Nucleus accumbens (tissue), 56 donors: ENCODE results near the gene SPATA16.
"Not testable (repeated sequence)": the region's sequence is repeated elsewhere in the genome, so short reads cannot be mapped to it uniquely, and the experiment has no call there.

Experiments used
- DNase-seq, 56 donors: peaks; one replicate each; lab custom pipeline; 2025; lab: John Stamatoyannopoulos, UW

SPATA16 gene

DNA sequence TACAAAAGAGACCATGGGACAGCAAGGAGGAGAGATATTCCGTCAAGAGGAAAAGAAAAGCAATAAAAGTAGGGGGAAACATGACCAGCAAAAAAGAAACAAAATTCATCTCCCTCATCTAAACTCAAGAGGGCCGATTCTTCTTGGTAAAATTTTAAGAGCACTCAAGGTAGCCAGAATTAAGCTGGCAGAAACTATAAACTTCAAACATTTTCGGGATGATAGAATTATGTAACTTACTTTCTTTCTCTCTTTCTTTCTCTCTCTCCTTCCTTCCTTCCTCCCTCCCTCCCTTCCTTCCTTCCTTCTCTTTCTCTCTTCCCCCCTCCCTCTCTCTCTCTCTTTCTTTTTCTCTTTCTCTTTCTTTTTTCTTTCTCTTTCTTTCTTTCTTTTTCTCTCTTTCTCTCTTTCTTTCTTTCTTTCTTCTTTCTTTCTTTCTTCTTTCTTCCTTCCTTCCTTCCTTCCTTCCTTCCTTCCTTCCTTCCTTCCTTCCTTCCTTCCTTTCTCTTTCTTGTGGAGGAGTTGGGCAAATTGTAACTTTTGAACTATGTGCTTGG lies 180.3 kb downstream of the SPATA16 start:
- not testable (repeated sequence) for DNase-seq

DNA sequence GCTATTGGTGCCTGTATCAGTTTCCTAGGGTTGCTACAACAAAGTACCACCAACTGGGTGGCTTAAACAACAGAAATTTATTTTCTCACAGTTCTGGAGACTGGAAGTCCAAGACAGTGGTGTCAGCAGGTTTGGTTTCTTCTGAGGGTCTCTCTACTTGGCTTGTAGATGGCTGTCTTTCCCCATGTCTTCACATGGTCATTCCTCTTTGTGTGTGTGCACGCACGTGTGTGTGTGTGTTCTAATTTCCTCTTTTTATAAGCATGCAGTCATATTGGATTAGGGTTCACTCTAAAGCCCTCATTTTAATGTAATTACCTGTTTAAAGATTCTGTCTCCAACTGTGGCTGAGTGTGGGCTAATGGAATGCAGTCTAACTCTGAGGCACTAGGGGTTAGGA lies 182.5 kb downstream of the SPATA16 start:
- DNase-seq: no peak

DNA sequence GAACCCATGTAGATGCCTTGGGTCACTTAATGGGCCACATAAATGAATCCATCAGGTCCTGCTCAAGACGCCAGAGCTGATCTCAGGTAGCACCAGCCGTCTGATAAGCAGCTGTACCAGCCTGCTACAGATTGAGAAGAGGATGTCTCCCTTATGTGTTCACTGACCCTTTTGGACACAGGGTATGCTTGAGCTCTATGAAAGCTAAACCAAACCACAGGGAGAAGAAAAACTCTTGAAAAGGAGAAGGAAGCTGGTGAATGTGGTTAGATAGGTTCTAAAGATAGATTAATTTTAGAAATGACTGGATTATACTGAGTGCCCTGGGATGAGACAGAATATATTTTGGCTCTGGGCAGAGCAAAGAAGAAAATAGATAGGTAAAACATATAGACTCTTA lies 187.5 kb downstream of the SPATA16 start:
- no peak for DNase-seq

DNA sequence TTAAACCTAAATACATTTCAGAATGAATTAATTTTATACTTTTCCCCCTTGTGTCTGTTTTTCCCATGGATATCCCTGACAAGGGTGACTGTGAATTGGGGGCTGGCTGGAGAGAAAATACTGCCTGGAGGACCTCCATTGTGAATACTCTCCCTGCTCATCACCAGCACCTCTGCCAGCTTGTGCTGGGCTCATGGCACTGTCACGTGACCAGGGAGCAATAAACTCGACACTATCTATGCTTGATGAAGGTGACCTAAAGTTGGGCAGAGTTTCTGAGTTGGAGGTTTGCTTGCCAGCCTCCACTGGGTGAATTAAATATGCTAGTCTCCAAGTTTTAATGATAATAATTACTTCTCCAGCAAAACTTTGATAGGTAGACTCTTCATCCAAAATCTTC lies 189.5 kb downstream of the SPATA16 start:
- no peak for DNase-seq

DNA sequence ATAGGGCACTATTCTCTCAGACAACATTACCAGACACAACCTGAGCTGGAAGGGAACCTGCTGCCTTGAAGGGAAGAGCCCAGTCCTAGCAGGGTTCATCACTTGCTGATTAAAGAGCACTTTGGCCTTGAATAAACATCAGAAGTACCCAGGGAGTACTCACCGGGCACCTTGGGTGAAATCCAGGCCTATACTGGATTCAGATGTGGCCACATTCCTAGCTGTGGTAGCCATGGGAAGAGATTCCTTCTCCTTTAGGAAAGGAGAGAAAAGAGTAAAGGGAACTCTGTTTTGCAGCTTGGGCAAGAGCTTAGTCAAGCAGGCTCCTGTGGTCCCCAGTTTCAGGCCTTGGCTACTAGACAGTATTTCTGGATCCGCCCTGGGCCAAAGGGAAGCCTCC lies 195.0 kb downstream of the SPATA16 start:
- no peak for DNase-seq

DNA sequence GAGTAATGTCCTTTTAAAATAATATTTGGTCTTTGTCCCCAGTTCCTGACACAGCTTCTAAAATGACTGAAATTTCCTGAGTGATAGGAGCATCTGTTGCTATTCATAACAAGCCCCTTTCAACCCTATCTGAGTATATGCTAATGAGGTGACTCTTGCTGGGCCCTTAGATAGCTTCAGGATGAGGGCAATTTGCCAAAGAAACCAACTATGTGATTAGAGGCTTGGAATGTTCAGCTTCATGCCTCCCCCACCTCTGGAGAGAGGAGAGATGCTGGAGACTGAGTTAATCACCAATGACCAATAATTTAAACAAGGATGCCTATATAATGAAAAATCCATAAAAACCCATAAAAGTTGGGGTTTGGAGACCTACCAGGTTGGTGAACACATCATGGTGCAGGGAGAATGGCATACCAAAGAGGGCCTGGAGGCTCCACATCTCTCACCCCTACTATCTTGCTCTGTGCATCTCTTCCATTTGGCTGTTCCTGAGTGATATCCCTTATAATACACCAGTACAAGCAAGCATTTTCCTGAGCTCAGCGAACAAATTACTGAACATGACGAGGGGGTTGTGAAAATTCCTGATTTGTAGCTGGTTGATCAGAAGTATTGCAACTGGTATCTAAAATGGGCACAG lies 201.3 kb downstream of the SPATA16 start:
- no peak for DNase-seq

DNA sequence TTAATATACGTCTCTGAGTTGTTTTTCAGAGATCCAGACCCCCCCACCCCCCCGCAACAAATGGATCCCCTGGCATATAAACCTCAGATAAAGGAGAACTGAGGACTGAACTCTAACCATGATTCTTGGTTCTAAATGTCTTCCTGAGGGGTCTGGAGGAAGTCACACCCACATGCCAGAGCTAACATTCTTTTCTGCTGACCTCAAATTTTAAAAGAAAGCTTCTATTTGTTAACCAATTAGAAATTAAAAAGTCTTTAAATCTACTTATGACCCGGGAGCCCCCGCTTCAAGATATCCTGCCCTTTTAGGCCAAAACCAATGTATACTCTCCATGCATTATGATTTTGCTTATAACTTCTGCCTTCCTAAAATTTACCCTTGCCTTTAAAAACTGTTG lies 202.2 kb downstream of the SPATA16 start:
- DNase-seq: no peak

DNA sequence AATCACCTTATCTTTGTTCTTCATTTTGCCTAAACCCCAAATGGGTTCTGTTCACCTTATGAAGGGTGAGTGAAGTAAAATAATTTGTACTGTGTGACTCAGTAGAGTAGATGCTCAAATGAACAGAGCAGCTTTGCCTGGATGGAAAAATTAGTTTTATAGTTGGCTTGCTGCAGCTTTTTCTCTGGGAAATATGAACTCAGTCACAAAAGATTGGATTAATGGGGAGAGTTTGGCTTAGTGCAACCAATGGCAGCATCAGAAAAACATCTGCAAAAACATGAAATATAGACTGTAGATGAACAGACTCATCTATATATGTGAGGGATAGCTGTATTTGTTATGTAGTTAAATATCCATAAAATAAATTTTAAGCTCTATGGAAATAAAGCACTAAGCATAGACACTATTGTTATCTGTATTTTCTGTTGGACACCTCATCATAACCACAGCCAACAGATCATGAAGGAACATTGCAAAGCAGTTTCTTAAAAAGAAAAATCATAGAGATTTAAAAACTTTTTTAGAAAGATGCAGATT lies 209.2 kb downstream of the SPATA16 start:
- DNase-seq: no peak

DNA sequence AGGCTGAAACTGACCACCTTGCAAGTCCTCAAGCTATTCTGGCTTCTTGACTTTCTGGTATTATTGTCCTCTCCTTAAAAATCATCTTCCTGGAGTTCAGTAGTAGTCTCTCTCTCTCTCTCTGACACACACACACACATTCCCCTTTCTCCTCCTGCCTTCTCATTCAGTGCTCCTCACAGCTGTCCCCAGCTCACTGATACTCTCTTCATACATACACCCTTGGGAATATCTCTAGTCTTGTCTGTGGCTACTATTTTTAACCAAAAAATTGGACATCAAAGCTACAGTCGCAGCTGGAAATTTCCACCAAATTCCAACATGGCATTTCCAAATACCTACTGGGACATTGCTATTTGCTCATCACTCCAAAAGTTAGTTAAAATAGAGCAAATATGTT lies 211.6 kb downstream of the SPATA16 start:
- DNase-seq: no peak

DNA sequence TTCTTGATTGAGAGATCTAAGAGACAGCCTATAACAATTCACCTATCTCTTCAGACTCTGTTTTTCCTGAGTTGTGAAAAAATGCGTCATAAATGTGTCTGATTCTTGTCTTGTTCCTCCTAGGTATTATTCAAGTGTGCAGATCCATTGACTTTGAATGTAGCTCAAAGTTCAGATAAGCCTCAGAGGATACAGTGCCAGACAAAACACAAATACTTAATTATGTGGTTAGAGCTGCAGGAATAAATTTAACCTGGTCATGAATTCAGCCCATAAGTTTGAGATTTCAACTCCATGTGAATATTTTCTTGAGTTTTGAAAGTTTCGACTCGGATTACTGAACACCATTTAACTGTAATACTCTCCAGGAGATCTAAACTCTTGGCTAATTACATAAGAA lies 216.5 kb downstream of the SPATA16 start:
- no peak for DNase-seq

DNA sequence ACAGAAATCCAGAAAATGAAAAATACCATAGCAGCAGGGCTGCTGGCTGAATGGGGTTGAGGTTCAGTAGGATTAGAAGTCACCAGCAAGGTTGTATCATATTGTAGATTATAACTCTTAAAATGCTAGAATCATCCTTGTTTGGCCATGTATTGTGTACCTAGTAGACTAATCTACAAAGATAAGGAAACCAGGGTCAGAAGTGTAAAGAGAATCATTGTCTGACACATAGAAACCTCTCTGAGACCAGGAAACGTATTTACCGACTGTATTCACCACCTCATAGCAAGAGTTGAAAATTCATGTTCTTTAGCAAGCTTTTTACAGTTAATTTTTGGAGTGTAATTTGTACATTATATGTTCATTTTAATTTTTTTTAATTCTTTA lies 221.7 kb downstream of the SPATA16 start:
- no peak for DNase-seq

DNA sequence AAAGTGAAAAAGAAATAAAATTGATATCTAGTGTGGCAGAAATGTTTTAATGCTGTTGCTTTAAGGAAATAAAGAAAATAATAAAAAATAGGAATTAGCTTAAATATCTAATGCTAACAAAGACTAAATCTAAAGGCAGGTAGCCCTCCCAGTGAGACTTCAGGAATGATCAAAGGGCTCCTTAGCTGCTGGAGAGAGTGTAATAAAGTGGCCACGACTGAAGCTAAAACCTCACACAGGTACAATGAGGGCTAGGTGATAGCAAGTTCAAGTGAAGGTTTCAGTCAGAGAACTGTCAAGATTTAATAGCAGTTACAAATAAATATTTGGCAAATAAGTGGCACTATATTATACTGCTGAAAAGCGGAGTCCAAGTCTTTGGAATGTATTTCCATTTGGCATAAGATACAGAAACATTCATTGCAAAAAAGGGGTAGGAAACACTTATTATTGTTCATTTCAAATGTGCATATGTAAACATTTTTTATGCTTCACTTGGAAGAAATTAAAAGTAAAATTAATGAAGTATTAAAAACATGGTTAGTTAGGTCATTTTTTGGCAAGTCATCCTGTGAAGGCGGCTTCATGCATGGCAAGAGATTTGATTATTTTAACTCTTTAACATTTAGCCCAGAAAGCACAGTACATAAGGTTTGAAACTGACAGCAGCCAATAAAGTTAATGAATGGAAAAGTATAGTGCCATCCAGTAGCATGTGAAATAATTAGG lies 222.3 kb downstream of the SPATA16 start:
- DNase-seq: no peak

DNA sequence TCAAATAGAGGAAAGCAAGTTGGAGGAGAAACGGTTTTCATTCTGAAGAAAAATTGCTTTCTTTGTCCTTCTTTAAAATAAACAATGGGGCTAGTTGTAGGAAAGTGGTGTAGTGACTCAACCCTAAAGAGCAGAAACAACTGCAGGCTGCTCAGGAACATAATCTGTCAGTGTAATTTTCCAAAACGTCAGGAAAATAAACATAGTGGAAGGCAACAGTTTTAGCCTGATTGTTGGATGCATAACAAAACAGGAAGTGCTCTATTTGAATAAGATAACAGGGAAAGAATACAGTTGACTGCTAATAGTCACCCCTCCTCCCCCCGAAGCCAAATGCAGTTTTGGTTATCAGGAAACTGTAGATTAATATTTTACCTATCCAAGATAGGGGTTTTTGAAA lies 222.9 kb downstream of the SPATA16 start:
- no peak for DNase-seq

DNA sequence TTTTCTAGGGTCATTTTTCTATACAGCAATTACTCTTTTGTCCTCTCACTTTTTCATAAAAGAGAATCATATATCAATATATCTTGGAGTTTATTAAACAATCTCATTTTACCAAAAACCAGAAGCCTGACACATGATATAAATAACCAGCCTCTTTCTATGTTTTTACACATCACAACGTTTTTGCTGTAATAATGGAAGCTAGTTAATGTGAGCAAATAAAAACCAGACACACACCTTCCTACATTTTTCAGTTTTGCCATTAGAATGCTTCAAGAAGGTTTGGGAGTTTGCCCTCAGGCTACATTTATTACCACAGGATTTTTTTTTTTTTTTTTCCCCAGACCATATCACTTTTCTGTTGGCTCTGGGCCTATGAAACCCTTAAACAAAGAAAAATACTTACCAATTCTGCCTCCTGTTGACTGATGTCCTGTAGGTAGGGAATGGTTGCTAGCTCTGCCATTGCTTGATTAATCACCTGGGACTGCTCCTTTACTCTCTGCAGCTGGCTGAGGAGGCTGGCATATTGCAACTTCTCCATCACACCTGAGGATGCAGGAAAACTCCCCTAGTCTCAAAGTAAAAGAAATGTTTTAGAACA lies 225.0 kb downstream of the SPATA16 start:
- no peak for DNase-seq

DNA sequence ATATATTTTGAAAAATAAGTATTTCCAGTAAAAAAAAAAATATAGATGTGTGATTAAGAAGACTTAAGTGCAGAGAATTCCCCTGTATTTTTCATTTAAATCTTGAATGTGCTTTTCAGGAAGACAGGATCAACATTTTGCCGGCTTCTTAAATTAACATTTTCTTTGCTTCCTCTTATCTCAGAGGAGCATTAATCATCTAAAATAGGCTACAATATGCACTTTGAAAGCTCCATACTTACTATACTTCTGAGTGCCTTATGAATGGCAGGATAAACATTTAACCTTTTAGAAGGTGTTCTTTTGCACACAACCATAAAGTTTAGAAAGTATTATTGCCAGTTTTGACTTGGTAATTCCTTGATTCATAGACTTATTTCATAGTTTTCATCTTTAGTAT lies 226.2 kb downstream of the SPATA16 start:
- DNase-seq: no peak

DNA sequence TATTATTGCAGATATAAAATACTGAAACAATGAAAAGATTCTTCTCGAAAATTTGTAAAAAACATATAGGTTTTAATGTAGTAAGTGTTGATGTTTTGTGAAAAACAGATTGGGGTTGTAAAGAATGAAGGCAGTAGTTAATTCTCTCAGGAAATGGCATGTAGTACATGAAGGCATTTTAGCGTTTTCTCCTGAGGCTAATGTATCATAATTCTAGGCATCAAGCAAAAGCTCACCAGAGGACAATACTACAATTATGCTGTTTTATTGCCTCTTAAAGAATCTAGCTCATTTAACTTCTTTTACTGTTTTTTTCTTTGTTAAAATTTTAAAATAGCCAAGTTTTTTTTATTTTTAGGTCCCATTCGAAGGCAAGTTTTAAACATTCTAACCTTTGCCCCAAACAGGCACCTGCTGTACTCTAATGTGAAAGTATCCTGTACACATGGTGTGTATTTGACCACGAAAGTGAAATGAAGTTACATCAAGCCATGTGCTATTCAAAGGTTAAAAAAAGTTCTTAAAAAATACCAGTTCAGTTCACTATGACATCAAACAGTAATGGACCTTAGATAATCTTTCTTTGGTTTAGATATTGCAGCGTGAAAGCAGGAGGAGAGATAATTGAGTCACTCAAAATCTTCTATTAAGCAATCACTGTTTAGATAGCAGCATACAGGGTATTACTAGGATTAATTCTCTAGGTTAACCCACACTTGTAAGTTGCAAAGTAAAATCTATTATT lies 227.0 kb downstream of the SPATA16 start:
- no peak for DNase-seq

DNA sequence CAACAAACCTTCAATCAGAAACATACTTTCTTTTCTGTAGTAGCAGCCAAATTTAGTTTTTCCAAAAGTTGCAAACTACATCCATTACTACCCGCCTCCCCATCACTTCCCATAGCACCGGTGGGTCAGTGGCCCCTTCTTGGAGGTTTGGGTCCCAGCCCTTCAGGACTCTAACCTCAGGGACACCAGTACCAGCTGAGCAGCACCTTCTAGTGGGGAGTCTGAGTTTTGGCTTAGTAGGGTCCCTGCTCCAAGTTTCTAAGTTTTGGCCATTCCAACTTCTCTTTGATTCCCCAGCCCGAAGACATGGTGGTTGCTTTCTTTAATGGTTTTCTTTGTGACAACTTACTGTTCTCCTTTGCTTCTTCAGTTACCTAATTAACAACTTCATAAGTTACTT lies 229.9 kb downstream of the SPATA16 start:
- no peak for DNase-seq

DNA sequence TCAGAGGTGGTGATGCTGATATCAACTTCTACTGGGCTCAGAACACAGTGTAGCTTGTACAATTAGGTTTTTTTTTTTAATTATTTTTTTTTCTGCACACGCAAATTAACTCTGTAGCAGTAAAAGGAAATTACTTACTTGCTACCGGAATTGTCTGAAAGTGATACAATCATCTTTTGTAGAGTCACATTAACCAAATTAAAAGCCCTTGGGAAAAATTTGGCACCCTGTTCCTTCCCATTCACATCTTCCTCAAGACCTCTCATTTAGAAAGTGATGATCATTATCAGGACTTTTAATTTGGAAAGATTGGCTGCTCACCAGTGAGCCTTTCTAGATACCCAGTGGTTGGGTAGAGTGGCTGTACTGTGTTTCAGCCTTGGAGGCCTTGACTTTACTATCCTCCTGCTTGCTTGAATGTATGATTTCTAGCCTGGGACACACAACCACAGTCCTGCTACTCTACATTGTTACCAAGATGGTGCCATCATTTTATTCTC lies 232.2 kb downstream of the SPATA16 start:
- DNase-seq: no peak

DNA sequence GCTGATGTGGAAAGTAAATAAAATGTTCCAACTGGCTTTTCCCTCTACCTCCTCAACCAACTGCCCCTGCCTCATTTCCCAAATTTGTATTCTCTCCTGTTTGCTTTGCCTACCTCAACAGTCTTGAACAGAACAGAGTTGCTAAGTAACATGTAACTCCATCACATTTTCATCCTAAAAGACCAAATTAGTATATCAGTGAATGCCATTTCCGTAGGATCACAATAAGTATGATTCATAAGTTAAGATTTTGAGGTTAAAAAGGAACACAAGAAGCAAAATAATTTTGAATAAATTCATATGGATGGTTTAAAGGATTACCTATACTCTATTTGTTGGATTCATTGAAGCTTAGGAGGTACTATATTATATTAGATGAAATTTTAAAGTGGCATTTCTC lies 235.6 kb downstream of the SPATA16 start:
- no peak for DNase-seq

DNA sequence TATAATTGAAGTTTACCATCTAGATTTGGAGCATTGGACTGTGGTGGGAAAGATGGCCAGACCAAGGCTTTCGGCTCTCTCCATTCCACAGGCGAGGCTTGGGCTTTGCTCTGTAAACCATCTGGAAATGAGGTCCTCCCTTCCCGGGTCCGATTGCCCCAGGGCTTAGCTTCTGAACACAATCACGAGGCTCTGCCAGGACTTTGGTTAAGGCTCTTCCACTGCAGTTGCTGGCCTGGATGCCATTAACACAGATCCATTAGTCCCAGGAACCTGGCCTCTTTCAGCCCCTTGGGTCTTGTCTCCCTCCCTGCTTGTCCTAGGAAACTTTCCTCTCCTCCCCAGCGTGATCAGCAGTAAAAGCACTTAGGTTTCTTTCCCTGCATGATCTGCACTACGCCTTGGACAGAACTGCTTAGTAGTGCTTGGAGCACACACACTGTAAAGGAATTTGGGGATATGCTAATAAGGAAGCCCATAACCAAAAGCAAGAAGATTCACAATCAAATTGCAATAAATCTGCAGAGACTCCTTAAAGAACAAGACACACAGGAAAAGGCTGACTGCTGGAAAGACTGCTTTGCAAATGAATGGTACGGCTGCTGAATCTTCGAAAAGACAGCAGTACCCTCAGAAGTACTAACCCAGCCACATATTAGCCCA lies 236.2 kb downstream of the SPATA16 start:
- DNase-seq: no peak
